SK-N-SH (cell line): ENCODE data around the gene MAD2L2.

Source experiments
- CTCF ChIP-seq: fragments of 200-600 bp; sonication (generic); IDR thresholded peaks from 2 replicates; pipeline ENCODE4 v1.6.1; 2017; ENCODE audit warnings: antibody characterized with exemption, mild to moderate bottlenecking, moderate library complexity
- EP300 ChIP-seq, 2 experiments: IDR thresholded peaks; 2 replicates each; pipeline versions ENCODE4 v1.4.0 to v1.6.1; 2012; ENCODE audit warnings: borderline replicate concordance in 1 of 2, low read depth in 1 of 2, low read length in 1 of 2
- PBX3 ChIP-seq: IDR thresholded peaks from 2 replicates; pipeline ENCODE4; 2012
- REST ChIP-seq: IDR thresholded peaks from 2 replicates; pipeline ENCODE4 v1.6.1; 2012; ENCODE audit warnings: mild to moderate bottlenecking, low read depth, low read length, moderate library complexity
- TAF1 ChIP-seq: IDR thresholded peaks from 2 replicates; pipeline ENCODE4 v1.6.1; 2012; ENCODE audit warnings: low read depth, mild to moderate bottlenecking, low read length, moderate library complexity, borderline replicate concordance
- TCF12 ChIP-seq: IDR thresholded peaks from 2 replicates; pipeline ENCODE4 v1.4.0; 2012
- TEAD4 ChIP-seq: IDR thresholded peaks from 2 replicates; pipeline ENCODE4 v1.4.0; 2012; ENCODE audit warnings: mild to moderate bottlenecking, borderline replicate concordance; ENCODE audit not compliant: insufficient read depth
- ZBTB33 ChIP-seq: IDR thresholded peaks from 2 replicates; pipeline ENCODE4 v1.4.0; 2012; ENCODE audit warnings: low read depth, borderline replicate concordance

- TF ChIP-seq CTCF (no peak), EP300 (IDR thresholded peaks at IDR 0.05; ENCODE audit: borderline replicate concordance in 1 of 2, low read depth in 1 of 2, low read length in 1 of 2) (no peak), ZBTB33 (no peak), TEAD4 (no peak), TCF12 (no peak), TAF1 (no peak), REST (no peak), PBX3 (no peak)
Measured at GRCh38 chr1:11664336-11665065, 16.4 kb downstream of the MAD2L2 start.
